Pulmonary artery endothelial cell (primary cell): ENCODE data around the gene KRT76. TPM values are rescaled to one million over a fixed set of nuclear protein-coding genes. Genes with fewer than 3 reads are reported as not detected.

ENCODE experiments used
- DNase-seq: peaks from one replicate; pipeline ENCODE4 v3.0.0-alpha.2; 2011; ENCODE audit warnings: low read depth, low spot score
- total RNA-seq: library from RNA; depleted of rRNA; stranded (reverse); fragments of >200 nt; gene quantifications from 2 replicates; pipeline ENCODE4 v1.2.3, GENCODE V29; 2014

The KRT76 gene
- total RNA-seq, 1 donor from 2014 or later: not detected

DNA sequence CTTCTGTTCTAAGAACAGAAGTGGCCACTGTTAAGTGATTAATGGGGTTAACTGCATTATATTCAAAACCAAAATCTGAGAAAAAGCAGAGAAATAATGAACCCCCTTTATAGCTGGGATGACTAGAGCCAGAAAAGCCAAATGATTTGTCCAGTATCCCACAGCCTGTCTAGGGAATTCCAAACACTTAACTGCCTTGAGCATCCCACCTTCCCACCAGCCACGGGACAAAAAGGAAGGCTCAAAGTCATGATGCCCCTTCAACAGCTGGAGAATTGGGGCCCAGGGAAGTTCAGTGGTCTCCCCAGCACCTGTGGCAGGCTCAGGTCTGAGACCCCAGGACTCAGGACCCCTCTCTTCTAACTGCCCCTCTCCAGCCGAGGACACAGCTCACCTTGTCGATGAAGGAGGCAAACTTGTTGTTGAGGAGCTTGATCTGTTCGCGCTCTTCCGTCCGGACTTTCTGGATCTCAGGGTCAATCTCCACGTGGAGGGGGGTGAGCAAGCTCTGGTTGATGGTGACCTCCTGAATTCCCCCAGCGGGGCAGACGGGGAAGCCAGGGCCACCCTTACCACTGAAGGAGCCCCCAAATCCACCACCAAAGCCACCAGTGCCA is 36.2 kb upstream of the KRT76 start:
- no peak for DNase-seq

DNA sequence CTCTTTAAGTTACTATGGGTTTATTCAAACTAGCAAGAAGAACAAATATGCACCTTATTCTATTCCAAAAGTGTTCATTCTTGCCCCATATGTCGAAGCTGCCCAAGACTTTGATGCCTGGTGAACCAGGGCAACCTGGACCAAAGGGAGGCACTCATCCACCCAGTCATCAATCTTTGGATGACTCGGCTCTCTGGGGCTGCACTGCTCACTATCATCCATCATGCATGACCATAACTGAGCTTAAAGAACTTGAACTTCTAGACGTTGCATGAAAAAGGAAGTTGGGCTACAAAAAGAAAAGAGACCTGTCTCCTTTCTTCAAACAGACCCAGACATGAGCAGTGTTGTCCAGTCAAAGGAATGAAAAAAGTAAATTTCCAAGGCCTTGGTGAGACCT is 35.6 kb upstream of the KRT76 start:
- DNase-seq: no peak

DNA sequence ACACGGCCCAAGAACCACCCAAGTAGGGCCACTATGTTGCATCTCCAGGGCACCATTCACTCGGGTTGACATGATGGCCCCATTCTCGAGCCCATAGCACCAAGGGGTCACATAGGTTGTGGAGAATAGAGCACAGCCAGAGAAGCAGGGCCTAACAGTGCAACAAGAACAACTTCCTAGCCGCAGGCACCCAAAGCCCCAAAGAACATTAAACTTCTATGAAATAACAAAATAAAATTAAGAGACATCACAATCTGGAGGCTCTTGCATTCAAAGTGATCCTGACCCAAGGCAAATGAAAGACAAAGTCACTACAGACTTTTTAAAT is 34.9 kb upstream of the KRT76 start:
- DNase-seq: no peak

DNA sequence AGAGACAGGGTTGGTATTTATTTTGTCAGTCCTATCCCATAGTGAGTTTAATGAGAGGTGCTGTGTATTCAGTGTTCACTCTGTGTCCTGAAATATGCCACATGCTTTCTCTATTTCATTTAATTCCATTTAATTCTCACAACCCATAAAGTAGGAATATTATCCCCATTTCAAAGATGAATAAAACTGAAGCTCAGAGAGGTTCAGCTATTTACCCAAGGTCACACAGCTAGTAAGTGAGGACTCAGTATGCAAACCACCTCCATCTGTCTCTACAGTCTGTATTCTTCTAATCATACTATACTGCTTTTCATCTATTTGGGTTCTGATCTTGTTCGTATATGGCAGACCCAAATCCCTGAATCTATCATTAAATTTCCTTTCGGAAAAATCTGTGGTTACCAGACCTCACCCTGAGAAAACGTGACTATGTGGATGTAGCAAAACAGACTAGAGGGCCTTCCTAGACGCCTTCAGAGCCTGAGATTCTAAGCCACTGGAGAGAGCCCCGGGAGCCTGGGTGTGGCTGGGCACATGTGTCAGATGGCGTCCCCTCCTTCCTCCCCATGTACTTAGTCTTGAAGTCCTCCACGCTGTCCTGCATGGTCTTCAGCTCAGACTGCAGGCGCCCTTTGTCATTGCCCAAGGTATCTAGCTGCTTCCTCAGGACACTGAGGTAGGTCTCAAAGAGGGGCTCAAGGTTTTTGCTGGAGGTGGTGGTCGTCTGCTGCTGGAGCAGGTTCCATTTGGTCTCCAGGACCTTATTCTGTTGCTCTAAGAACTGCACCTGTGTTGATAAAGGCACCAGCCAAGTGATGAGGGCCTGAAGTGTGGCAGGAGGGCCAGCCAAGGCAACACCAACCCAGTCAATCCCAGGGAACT is 34.3 kb upstream of the KRT76 start:
- DNase-seq: no peak

DNA sequence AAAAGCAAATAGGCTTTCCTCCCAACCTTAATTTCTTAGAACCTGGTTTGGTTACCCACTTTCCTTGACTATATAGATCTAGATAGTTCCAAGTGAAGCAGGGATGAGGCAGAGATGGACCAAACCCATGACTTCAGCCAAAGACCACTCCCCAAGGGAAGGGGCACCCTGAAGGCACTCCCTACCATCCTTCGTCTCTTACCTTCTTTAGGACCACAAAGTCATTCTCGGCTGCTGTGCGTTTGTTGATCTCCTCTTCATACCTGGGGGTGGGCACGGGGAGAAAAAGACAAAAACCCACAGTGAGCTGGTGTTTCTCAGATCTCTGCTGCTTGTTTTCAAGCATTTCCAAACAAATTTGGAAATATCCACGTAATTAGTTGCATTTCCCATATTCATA is 33.4 kb upstream of the KRT76 start:
- DNase-seq: no peak

DNA sequence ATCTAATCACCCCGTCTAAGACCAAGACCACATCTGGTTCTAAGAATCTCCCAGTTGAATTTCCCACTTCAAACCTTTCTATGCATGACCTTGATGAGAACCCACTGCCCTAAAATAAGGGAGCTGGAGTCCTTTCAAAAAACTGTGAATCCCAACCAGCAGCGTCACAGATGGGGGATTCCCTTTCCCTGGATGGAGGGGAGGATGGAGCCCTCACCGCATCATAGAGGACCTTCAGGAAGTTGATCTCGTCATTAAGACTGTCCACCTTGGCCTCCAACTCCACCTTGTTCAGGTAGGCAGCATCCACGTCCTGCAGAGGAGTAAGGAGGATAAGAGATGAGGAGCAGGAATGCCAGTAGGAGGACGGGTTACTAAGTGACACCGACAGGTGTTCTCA is 32.0 kb upstream of the KRT76 start:
- DNase-seq: no peak

DNA sequence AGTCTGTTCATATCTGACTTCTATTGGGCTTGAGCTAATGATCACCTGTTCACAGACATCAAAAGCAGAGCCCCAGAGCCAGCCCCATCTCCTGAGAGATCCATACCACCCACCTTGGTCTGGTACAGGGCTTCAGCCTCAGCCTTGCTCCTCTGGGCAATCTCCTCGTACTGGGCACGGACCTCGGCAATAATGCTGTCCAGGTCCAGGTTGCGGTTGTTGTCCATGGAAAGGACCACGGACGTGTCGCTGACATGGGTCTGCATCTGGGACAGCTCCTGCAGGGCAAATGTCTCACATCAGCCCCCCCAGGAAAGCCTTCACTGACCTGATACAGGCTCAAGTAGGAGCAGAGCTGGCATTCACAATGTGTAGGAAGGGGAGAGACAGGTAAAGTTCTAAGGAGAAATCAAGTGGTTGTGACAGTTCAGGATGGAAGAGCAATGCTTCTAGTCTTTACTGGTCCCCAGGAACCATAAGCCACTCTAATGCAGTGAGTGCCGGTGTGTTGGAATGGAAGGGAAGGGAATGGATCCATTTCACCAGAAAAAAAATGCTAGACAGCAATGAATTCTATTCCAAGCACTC is 31.5 kb upstream of the KRT76 start:
- no peak for DNase-seq

DNA sequence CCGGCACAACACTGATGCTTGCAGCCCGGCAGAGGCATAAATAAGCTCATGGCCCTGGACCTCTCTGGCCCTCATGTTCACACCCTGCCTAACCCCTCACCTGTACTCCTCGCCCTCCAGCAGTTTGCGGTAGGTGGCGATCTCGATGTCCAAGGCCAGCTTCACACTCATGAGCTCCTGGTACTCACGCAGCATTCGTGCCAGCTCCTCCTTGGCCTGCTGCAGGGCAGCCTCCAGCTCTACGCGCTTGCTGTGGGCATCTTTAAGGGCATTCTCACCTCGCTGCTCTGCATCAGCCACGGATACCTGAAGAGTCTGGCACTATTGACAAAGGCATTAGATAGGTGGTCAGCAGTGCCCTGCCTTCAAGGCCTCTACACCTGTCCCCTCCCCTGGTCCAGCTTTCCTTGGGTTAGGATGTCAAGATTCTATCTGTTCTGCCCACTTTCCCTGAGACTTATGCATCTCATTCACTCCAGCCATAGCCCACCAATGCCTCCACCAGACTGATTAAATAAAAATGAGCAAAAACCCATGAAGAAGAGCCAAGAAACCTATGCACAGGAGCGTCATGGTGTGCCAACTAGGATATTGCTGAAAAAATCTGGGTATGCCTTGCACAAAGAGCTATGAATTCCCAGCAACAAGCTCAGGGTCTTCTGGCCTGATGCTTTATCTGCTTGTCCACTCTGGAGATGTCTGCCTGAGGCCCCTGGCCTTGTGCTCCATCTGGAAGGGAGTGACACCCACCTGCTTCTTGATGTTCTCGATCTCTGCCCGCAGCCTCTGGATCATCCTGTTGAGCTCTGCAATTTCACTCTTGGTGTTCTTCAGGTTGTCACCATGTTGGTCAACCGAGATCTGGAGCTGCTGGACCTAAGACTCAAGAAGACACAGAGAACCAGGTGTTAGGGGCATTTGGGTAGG is 30.7 kb upstream of the KRT76 start:
- no peak for DNase-seq

DNA sequence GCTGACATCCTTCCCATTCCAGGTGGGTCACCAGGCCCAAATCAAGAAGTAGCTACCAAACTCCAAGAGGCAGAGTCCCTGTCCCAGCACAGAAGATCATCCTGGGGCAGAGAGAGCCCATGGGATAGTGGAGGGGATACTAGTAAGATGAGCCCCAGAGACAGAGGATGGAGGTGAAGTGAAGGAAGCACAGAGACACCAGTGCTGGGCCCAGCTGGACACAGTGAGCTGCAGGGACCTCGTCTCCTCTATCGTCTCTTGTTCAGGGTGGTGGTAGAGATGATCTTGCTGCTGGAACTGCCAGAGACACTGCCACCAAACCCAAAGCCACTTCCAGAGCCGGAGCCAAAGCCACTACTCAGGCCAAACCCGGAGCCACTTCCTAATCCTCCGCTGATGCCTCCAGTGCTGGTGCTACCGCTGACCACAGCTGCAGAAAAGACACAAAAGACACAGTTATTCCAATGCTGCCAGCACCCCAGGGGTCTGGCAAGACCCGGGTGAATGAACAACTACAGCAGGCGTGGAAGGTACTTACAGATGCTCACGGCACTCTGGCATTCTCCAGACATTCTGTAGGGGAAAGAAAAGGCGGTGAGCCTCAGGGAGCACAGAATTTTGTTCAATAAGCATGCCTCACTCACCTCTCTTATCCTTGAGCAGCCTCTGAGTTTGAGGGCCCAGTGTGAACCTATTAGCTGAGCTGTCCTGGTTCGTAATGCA is 29.8 kb upstream of the KRT76 start:
- no peak for DNase-seq

DNA sequence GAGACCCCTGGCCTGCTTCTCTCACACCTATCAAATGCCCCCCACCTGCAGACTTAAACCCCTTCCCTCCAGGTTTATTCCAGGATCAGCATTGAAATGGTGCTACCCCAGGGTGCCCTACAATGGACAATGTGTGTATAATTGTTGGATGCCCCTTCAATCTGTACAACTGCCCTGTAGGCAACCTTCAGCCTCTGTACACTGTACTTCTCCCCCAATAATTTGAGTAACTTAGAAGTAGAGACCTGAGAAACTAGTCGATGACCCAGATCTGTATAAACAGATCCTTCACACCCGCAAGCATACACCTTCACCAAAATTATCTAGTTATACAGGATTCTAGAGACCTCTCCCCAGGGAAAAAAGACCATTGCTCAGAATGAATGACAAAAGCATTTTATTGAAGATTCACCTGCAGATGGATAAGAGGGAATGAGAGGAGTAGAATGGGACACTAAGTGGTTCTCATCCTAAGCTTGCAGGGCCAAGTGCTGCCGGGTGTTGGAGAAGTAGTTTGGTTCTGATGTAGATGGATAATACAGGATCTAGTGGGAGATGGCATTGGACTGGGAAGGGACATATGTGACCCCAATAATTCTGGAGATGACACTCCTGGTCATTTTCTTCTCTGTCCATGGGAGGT is 29.1 kb upstream of the KRT76 start:
- no peak for DNase-seq

DNA sequence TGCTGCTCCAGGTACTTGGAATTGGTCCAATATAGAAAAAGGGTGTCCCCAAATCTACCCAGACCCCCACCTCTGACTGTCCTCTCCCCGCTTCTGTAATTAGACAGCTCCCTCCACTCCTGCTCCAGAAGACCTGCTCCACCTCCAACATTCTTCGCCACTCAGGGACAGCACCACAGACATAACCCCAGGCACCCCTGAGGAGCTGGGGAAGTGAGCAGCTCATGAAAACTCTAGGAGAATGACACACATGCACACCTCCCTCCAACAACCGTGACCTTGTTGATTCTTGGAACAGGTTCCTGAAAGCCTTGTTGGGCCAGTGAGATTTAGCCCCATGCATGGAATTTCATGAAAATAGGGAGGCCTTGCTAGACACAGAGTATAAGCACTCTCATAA is 28.6 kb upstream of the KRT76 start:
- no peak for DNase-seq

DNA sequence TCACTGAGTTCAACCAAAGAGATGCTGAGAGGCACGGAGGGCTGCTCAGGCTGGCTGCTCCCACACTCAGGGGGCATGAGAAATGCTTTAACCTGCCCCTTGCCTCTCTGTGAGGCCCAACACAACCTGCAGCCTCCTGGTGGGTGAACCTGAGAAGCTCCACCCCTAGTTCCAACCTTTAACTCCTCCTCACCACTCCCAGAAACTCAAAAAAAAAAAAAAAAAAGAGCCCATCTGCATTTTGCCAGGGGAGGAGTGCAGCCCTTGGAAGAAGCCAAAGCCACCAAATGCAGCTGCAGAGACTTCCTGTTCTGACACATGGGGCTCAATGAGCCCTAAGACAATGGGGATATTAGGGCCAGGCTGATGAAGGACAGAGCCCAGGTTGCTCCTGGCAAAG is 27.9 kb upstream of the KRT76 start:
- no peak for DNase-seq

DNA sequence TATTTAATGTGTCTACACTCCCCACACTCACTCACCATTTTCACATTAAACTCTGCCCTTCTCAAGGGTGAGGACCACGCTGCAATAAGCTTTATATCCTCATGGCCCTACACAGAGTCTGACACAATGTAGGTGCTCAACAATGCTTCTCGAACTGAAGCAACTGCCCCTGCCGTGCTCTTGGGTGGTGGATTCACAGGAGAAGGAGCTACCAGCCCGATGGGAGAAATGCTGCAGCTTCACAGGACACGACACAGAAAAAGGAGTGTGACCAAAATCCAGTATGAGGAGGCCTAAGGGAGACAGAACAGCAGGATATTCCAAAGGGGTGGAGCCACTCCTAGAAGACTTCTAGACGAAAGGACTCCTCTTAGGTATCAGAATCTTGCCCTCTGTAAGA is 25.3 kb upstream of the KRT76 start:
- no peak for DNase-seq

DNA sequence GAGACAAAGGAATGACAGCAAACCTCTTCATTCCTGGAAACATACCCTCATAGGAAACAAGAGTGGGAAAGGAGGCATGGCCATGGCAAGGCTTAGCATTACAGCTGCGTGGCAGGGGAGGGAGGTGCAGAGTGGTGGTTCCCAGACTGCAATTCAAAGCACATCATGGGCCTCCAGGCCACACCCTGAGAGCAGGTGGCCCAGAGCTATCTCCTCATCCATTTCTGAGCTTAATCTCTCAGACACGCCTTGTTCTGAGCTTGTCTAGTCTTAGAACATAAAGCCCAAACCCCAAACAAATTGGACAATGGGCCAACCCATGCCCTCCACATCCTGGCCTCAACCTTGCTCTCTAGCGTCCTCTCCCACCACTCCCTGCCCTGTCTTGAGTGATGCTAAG is 24.6 kb upstream of the KRT76 start:
- DNase-seq: no peak

DNA sequence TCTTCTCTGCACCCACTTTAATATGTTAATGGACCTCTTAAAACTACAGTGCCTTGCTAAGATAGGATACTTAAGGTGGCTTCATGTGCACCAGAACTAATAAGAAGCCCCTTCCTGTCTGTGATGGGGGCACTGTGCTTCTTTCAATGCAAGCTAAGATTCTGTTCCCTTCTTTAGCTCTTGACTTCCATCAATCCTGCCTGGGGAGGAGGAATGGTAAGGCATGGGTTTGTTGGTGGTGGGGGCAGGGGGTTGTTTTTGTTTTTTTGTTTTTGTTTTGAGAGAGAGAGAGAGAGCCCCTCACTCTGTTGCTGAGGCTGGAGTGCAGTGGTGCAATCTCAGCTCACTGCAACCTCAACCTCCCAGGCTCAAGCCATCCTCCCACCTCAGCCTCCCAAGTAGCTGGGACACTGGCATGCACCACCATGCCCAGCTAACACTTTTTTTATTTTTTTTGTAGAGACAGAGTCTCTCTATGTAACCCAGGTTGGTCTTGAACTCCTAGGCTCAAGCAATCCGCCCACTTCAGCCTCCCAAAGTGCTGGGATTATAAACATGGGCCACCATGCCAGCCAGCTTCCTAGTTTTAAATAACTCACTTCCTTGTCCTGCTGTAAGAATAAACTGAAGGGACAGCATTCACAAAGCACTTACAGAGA is 23.2 kb upstream of the KRT76 start:
- DNase-seq: no peak

DNA sequence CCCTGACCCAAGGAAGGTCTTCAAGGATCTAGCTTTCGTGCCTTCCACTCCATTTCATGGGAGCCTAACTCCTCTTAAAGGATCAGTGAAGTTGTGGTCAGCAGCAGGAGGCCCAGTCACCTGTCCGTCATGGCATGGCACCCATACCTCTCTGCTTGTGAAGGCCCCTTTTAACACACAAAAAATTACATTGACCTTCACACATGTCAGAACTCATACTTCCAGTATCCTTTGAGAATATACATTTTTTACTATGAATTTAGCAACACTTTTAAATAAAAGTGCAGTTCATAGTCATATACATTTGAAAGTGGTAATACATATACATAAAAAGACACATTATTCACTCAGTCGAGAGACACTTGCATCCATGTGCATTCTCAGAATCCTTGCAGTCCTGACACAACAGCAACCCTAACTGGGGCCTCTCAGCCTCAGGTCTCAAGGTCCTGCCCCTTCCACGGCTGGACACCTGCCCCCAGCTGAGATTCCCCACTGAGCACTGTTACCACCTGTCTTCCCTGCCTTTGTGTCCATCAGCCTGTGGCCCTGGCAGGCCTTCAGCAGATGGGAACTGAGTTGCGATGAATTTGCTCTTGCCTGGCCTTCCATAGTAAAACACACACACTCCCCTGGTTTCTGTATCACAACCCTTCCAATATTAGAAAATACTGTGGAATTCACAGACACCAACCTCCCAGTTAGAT is 22.5 kb upstream of the KRT76 start:
- DNase-seq: no peak

DNA sequence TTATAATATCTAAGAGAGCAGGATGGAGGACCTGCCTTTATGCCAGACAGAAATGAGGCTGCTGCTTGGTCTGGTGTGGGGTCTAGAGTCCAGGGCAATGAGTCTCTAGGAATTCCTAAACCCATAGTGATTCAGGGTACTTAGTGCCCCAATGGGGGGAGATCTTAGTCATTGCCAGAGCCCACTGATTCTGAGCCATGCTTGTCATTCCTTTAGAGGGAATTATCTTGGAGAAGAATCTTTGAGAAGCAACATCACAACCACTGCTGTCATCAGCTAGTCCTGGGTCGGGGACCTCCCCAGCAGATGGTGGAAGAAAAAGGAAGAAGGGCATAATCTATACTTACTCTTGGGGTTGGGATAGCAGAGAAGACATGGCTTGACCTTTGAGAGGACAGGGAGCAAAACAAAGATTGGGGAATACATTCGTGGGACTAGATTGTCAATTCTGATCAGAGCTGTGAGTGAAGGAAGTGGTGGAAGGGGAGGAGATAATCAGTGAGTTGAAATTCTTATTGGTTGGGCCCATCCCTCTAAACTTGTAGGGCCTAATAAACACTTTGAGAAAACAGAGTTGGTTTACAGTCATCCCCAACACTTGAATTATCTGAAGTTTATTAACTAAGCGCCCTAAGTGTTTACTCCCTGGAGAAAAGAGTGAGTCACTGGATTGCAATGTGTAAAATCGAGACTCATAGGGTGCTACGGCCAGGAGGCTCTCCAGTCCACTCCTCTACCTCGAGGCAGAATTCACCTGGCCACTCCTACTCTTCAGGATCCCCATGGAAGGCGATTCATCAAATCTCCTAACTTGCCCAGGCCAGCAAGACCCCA is 21.7 kb upstream of the KRT76 start:
- DNase-seq: no peak

DNA sequence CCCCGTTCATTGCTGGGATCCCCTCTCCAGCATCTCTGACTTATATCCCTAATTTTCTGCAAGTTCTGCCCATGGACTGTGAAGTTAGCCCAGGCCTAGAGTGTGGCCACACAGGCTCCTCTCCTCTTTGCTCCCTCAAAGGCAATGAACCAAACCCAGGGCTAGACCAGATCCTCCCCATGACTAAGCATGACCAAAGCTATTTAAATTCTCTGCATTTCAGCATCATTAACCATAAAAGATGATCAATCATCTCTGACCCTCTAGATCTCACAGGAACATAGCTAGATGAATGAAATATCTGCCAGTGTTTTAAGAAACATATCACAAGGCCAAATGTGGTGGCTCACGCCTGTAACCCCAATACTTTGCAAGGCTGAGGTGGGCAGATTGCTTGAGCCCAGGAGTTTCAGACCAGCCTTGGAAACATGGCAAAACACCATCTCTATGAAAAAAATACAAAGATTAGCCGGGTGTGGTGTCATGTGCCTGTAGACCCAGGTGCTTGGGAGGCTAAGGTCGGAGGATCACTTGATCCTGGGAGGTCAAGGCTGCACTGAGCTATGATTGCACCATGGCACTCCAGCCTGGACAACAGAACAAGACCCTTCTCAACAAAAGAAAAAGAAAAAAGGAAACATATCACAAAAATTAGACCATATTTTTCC is 21.0 kb upstream of the KRT76 start:
- DNase-seq: no peak
